Loucy (cell line): ENCODE data around the gene SLC11A2.

Experiments
- H2AFZ ChIP-seq: fragments of 200-600 bp; sonication (generic); 2 replicates; pipeline ENCODE4 v1.6.0; 2016; ENCODE audit warnings: antibody characterized with exemption, mild to moderate bottlenecking, low read length, moderate library complexity
- H3F3A ChIP-seq: fragments of 200-600 bp; 2 replicates; pipeline ENCODE4 v1.6.0; 2016; ENCODE audit warnings: antibody characterized with exemption, low read depth, mild to moderate bottlenecking
- H3K27me3 ChIP-seq: fragments of 200-600 bp; sonication (generic); 2 replicates; pipeline ENCODE4 v1.6.1; 2014; ENCODE audit warnings: low read length, mild to moderate bottlenecking; ENCODE audit not compliant: insufficient read depth, poor library complexity, severe bottlenecking
- H3K36me3 ChIP-seq: fragments of 200-600 bp; sonication (generic); 2 replicates; pipeline ENCODE4 v1.6.1; 2016; ENCODE audit warnings: low read length; ENCODE audit not compliant: insufficient read depth
- H3K4me1 ChIP-seq: fragments of 200-600 bp; sonication (generic); 2 replicates; pipeline ENCODE4 v1.5.1; 2014; ENCODE audit warnings: low read length, mild to moderate bottlenecking; ENCODE audit not compliant: insufficient read depth, poor library complexity, severe bottlenecking
- H3K4me2 ChIP-seq: fragments of 200-600 bp; sonication (generic); 2 replicates; pipeline ENCODE4 v1.6.0; 2014; ENCODE audit warnings: antibody characterized with exemption, low read length, low read depth, mild to moderate bottlenecking; ENCODE audit not compliant: poor library complexity, severe bottlenecking
- H3K4me3 ChIP-seq: fragments of 200-600 bp; sonication (generic); 2 replicates; pipeline ENCODE4 v1.5.1; 2014; ENCODE audit warnings: low read length, mild to moderate bottlenecking, mixed read lengths; ENCODE audit not compliant: poor library complexity, severe bottlenecking
- H3K79me2 ChIP-seq: fragments of 200-600 bp; sonication (generic); 2 replicates; pipeline ENCODE4 v1.6.1; 2014; ENCODE audit warnings: low read length; ENCODE audit not compliant: insufficient read depth
- H3K9ac ChIP-seq: fragments of 200-600 bp; sonication (generic); 2 replicates; pipeline ENCODE4 v1.6.0; 2014; ENCODE audit warnings: mild to moderate bottlenecking, low read depth, low read length, moderate library complexity; ENCODE audit not compliant: poor library complexity, severe bottlenecking
- H3K9me2 ChIP-seq: fragments of 200-600 bp; sonication (generic); replicated peaks from 2 replicates; pipeline ENCODE4 v1.6.1; 2016; ENCODE audit warnings: low read depth, low read length, mixed read lengths
- H3K9me3 ChIP-seq: fragments of 200-600 bp; sonication (generic); 2 replicates; pipeline ENCODE4 v1.6.1; 2014; ENCODE audit warnings: mild to moderate bottlenecking, antibody characterized with exemption, low read length, low read depth; ENCODE audit not compliant: insufficient read depth
- H4K20me1 ChIP-seq: fragments of 200-600 bp; sonication (generic); 2 replicates; pipeline ENCODE4 v1.6.0; 2014; ENCODE audit warnings: antibody characterized with exemption, low read length, mild to moderate bottlenecking; ENCODE audit not compliant: insufficient read depth, poor library complexity, severe bottlenecking
- CTCF ChIP-seq: fragments of 200-600 bp; sonication (generic); conservative IDR thresholded peaks from 2 replicates; pipeline ENCODE4 v1.5.1; 2014; ENCODE audit warnings: mild to moderate bottlenecking, antibody characterized with exemption, low read length
- EZH2phosphoT487 ChIP-seq: fragments of 200-600 bp; IDR thresholded peaks from 2 replicates; pipeline ENCODE4 v1.6.1; 2018; ENCODE audit warnings: antibody characterized with exemption, mild to moderate bottlenecking, moderate library complexity, borderline replicate concordance

SLC11A2 gene

GRCh38 chr12:51020448-51021182 lies 5.6 kb downstream of the SLC11A2 start:
- Histone ChIP-seq H3K9me3 (no peaks in the 10 kb centered on the region), H3K9me2 (no peaks in the 10 kb centered on the region), H3K4me1 (peaks cover 81% of the 10 kb centered on the region), H3K4me2 (peak overlapping the region; percentile 97), H3K36me3 (no peaks in the 10 kb centered on the region), H3K9ac (peak overlapping the region; percentile 93), H3F3A (0 out of 2 replicates have a peak, but pooled peaks cover 5% of the 10 kb centered on the region), H2AFZ (no peak overlapping the region), H3K4me3 (peak overlapping the region; percentile 93), H3K27me3 (no peaks in the 10 kb centered on the region), H3K79me2 (peaks cover 99% of the 10 kb centered on the region), H4K20me1 (peaks cover 28% of the 10 kb centered on the region)
- TF ChIP-seq EZH2phosphoT487 (no peak), CTCF (no peak)

GRCh38 chr12:51019927-51020326 lies 6.3 kb downstream of the SLC11A2 start:
- peak overlapping the region; percentile 93 for H3K4me3 ChIP-seq
- H2AFZ ChIP-seq: no peak overlapping the region
- H4K20me1 ChIP-seq: peaks cover 28% of the 10 kb centered on the region
- no peaks in the 10 kb centered on the region for H3K36me3 ChIP-seq
- no peaks in the 10 kb centered on the region for H3K9me2 ChIP-seq
- H3K79me2 ChIP-seq: peaks cover 98% of the 10 kb centered on the region
- 0 out of 2 replicates have a peak, but pooled peaks cover 5% of the 10 kb centered on the region for H3F3A ChIP-seq
- H3K9me3 ChIP-seq: no peaks in the 10 kb centered on the region
- peak overlapping the region; percentile 97 for H3K4me2 ChIP-seq
- H3K9ac ChIP-seq: peak overlapping the region; percentile 93
- peaks cover 76% of the 10 kb centered on the region for H3K4me1 ChIP-seq
- TF ChIP-seq EZH2phosphoT487: no peak
- TF ChIP-seq CTCF: no peak
- H3K27me3 ChIP-seq: no peaks in the 10 kb centered on the region

- TF ChIP-seq EZH2phosphoT487 (no peak), CTCF (no peak)
- no peaks in the 10 kb centered on the region for H3K9me3 ChIP-seq
- peaks cover 27% of the 10 kb centered on the region for H4K20me1 ChIP-seq
- peaks cover 98% of the 10 kb centered on the region for H3K79me2 ChIP-seq
- no peaks in the 10 kb centered on the region for H3K36me3 ChIP-seq
- no peaks in the 10 kb centered on the region for H3K9me2 ChIP-seq
- peaks cover 66% of the 10 kb centered on the region for H3K4me1 ChIP-seq
- H3K4me3 ChIP-seq: peak overlapping the region; percentile 26
- peak overlapping the region; percentile 93 for H3K9ac ChIP-seq
- H3K4me2 ChIP-seq: peak overlapping the region; percentile 97
- H2AFZ ChIP-seq: no peak overlapping the region
- H3F3A ChIP-seq: 0 out of 2 replicates have a peak, but pooled peaks cover 5% of the 10 kb centered on the region
- no peaks in the 10 kb centered on the region for H3K27me3 ChIP-seq
Observed at GRCh38 chr12:51018956-51019355, 7.2 kb downstream of the SLC11A2 start.
